HPDE6-E6E7 (cell line): ENCODE measurements around the gene MERTK.

ENCODE experiments used
- DNase-seq: peaks from one replicate; pipeline ENCODE4 v3.0.0; 2011; ENCODE audit warnings: missing footprints; ENCODE audit errors: extremely low spot score

MERTK gene

GRCh38 chr2:112077814-112078213 lies 179.4 kb downstream of the MERTK start:
- DNase-seq = no peak
